Upper lobe of right lung (tissue), 1 donor: ENCODE data around the gene RAD51B. TPM values are rescaled to one million over a fixed set of nuclear protein-coding genes. Genes with fewer than 3 reads are reported as not detected.
A peak's percentile ranks its signal among the peaks of the same experiment; 100 is the strongest.

Experiments
- ATAC-seq: fragments of 200-7000 bp; cut with Tn5 transposase; one replicate; pipeline ENCODE4 v1.9.1; 2020; ENCODE audit warnings: mild to moderate bottlenecking, moderate library complexity
- DNase-seq: peaks from one replicate; pipeline ENCODE4 v3.0.0-alpha.2; 2020
- H3K27ac ChIP-seq: fragments of 200-600 bp; one replicate; pipeline ENCODE4 v1.8.0; 2022
- H3K27me3 ChIP-seq: fragments of 200-600 bp; one replicate; pipeline ENCODE4 v1.8.0; 2022; ENCODE audit warnings: mild to moderate bottlenecking
- H3K36me3 ChIP-seq: fragments of 200-600 bp; one replicate; pipeline ENCODE4 v1.8.0; 2022
- H3K4me1 ChIP-seq: fragments of 200-600 bp; one replicate; pipeline ENCODE4 v1.8.0; 2022
- H3K4me3 ChIP-seq: fragments of 200-600 bp; one replicate; pipeline ENCODE4 v1.8.0; 2022; ENCODE audit warnings: mild to moderate bottlenecking
- H3K9me3 ChIP-seq: fragments of 200-600 bp; one replicate; pipeline ENCODE4 v1.8.0; 2022
- intact Hi-C: fragments of 100-400 bp; cut with DNase I; formaldehyde crosslinking; loops from one replicate; pipeline ENCODE4 v1.11.0; 2022
- total RNA-seq: library from RNA; stranded (reverse); fragmentation: NEBNext Ultra II Directional; extraction: Animal tissue kit (Norgen Biotek cat#: 25700); gene quantifications from one replicate; pipeline ENCODE4 v1.2.1, GENCODE V29; 2021
- TF ChIP-seq, protein P1 (sequence below): fragments of 200-600 bp; IDR thresholded peaks from one replicate; pipeline ENCODE4 v1.8.0; 2022; ENCODE audit warnings: antibody characterized with exemption
- donor health status: DM: no; HTN: yes; CAD: no; lungs with severe emphysema.

RAD51B gene
- total RNA-seq, 1 donor from 2014 or later, result 11.5 TPM

DNA sequence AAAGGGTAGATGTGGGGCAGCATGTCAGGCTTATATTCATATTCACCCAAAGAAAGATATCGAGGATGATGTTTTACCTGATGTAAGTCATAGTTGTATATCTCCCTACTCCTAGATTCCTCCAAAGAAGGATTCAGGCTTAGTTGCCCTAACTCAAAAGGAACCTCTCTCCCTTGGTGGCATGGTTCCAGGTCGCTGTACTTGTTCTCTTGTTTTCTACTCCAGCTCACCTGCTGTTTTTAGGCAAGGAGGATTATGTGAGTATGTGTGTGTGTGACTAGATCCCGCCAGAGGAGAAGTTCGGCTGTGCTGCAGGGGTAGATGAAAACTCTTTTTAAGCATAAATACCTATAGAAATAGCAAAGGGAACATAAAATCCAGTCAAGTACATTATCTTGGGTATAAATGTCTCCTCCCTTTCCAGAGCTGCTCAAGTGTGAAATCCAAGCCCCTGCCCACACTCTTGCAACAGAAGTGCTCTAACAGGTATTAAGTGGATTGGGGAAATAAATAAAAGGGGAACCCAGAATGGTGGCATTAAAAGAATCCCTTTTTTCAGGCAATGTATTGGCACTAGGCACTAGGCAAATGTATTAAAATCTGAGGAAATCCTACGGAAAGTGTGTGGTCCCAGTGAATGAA lies 597.6 kb downstream of the RAD51B start:
- intact Hi-C loops, result no loop called here
- ATAC-seq (peak; percentile 57), DNase-seq (no peak)
- H3K27me3 ChIP-seq, result no peaks in the 10 kb centered on the region
- H3K27ac ChIP-seq, result no peak overlapping the region
- no peak overlapping the region for H3K4me3 ChIP-seq
- peaks cover 5% of the 10 kb centered on the region for H3K4me1 ChIP-seq
- TF ChIP-seq, protein P1, sequence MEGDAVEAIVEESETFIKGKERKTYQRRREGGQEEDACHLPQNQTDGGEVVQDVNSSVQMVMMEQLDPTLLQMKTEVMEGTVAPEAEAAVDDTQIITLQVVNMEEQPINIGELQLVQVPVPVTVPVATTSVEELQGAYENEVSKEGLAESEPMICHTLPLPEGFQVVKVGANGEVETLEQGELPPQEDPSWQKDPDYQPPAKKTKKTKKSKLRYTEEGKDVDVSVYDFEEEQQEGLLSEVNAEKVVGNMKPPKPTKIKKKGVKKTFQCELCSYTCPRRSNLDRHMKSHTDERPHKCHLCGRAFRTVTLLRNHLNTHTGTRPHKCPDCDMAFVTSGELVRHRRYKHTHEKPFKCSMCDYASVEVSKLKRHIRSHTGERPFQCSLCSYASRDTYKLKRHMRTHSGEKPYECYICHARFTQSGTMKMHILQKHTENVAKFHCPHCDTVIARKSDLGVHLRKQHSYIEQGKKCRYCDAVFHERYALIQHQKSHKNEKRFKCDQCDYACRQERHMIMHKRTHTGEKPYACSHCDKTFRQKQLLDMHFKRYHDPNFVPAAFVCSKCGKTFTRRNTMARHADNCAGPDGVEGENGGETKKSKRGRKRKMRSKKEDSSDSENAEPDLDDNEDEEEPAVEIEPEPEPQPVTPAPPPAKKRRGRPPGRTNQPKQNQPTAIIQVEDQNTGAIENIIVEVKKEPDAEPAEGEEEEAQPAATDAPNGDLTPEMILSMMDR, result no peak
- no peaks in the 10 kb centered on the region for H3K9me3 ChIP-seq
- no peaks in the 10 kb centered on the region for H3K36me3 ChIP-seq

DNA sequence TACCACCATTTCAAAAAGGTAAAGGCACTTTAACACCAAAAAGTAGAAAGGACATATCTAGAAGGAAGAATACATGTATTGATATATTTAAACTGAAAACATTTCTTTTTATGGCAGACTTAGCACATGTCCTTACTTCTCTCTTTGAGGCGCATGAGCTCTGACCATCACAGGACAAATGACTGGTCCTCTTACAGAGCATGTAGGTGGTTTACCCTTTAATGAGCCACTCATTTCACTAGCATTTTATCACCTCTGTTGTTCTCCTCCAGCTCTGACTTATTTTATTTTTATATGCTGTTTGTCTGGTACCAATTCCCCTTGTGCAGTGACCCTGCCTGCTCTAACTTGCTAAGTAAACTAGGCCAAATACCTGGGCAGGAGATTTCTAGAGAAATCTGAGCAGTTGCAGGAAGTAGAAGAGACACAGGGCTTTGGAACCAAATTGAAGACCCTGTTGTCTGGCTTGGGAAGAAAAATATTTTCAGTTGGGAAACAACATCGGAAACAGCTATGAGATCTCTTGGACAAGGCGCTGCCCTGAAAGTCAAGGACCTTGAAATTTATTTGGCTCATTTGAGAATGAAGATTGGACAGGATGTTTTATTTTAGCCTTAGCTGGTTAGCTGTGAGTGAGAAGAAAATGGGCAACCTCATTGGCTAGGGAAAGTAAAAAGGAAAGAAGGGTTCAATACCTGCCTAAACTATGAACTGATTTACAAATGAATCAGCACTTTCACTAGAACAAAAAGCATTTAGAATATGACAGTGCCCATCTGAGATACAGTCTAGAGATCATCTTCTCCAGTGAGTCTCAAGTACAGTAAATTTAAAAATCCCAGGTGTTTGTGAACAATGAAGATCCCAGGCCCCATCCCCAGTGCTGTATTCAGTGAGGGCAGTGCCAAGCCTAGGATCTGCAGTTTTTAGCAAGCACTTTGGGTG lies 598.9 kb downstream of the RAD51B start:
- H3K9me3 ChIP-seq, result no peaks in the 10 kb centered on the region
- H3K36me3 ChIP-seq, result no peaks in the 10 kb centered on the region
- peaks cover 5% of the 10 kb centered on the region for H3K4me1 ChIP-seq
- no peak overlapping the region for H3K27ac ChIP-seq
- intact Hi-C loops, result no loop called here
- DNase-seq, result no peak
- no peaks in the 10 kb centered on the region for H3K27me3 ChIP-seq
- ATAC-seq, result no peak
- TF ChIP-seq, protein P1, result no peak
- H3K4me3 ChIP-seq, result no peak overlapping the region

DNA sequence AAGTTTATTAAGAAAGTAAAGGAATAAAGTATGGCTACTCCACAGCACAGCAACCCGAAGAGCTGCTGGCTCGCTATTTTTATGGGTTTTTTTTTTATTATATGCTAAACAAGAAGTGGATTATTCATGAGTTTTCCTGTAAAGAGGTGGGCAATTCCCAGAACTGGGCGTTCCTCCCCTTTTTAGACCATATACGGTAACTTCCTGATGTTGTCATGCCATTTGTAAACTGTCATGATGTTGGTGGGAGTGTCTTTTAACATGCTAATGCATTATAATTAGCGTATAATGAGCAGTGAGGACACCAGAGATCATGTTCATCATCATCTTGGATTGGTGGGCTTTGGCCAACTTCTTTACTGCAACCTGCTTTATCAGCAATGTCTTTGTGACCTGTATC lies 600.8 kb downstream of the RAD51B start:
- H3K27me3 ChIP-seq, result no peaks in the 10 kb centered on the region
- ATAC-seq (no peak), DNase-seq (no peak)
- intact Hi-C loops, result no loop called here
- H3K27ac ChIP-seq, result no peak overlapping the region
- TF ChIP-seq, protein P1, result no peak
- H3K4me1 ChIP-seq, result peaks cover 5% of the 10 kb centered on the region
- no peaks in the 10 kb centered on the region for H3K9me3 ChIP-seq
- no peak overlapping the region for H3K4me3 ChIP-seq
- H3K36me3 ChIP-seq, result no peaks in the 10 kb centered on the region

DNA sequence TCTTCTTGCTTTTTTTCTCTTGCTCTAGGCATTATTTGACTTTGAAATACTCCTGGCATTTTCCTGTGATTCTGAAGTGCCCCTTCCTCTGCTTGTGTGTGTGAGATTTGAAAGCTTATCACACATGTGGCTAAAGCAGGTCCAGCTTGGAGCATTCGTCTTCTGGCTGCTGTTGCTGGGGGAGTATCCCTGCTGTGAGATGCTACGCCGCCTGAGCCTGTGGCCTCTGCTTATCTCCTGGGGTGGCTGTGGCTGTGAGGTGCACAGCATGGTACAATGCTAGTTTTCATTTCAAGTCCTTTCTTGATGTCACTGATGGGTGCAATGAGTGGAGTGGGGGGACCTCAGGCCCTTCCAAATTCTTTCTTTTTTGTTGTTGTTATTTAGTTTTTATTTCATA lies 601.5 kb downstream of the RAD51B start:
- peaks cover 5% of the 10 kb centered on the region for H3K4me1 ChIP-seq
- intact Hi-C loops, result no loop called here
- H3K27me3 ChIP-seq, result no peaks in the 10 kb centered on the region
- no peaks in the 10 kb centered on the region for H3K36me3 ChIP-seq
- TF ChIP-seq, protein P1, result no peak
- ATAC-seq, result no peak
- no peak overlapping the region for H3K4me3 ChIP-seq
- DNase-seq, result no peak
- H3K9me3 ChIP-seq, result no peaks in the 10 kb centered on the region
- no peak overlapping the region for H3K27ac ChIP-seq

DNA sequence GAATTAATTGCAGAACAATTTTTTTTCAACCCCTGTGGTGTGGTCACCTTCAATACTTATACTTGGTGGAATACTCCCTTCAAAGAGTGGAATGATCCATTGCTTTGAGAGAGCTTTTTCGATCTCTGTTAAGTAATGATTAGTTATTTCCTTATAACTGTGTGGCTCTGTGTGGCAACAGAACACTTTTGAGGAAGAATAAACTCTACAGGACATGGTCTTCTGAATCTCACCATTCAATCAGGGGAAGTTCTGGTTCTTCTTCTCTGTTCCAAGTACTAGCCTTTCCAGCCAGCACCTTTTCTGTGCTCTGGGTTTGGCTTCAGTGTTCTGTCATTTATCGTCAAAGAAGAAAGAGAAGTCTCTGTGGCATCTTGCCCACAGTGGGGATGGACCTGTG lies 604.1 kb downstream of the RAD51B start:
- TF ChIP-seq, protein P1, result no peak
- Histone ChIP-seq H3K4me1 (peaks cover 5% of the 10 kb centered on the region), H3K27me3 (no peaks in the 10 kb centered on the region), H3K9me3 (no peaks in the 10 kb centered on the region), H3K4me3 (no peak overlapping the region), H3K27ac (no peak overlapping the region), H3K36me3 (no peaks in the 10 kb centered on the region)
- intact Hi-C loops, result no loop called here
- DNase-seq, result no peak
- peak; percentile 67 for ATAC-seq
